ENCODE measurements around the gene HIF1AN. TPM values are rescaled to one million over a fixed set of nuclear protein-coding genes. Genes with fewer than 3 reads are reported as not detected.
A peak's percentile ranks its signal among the peaks of the same experiment; 100 is the strongest.

Gene HIF1AN
- total RNA-seq, 1 experiment from 2014 or later = 57.6 TPM

GRCh38 chr10:100535338-100535714, 417 bp upstream of the HIF1AN start:
- CTCF ChIA-PET = interaction anchor here (0.6 to 1.9 kb wide), 6 partner anchors 9 to 1246 kb away, joined by 3 to 18 read pairs (median 4); no protein-coding TSS in a partner anchor

DNA sequence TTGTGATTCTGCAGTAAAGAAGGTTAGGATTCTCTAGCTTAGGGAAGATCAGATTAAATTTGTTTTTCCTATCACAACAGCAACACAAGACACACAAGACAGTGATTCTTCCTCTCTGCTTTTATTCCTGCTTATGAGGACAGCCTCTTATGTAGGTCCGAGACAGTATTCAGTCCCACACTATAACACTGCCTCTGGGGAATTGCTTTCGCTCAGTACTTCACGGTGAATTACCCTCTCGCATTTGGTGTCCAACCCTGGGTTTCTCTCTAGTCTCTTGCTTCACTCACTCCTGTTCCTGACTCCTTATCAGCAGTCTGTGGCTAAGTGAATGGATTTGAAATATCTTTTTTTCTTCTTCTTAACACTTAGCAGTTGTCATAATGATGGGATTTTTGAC, 1.7 kb downstream of the HIF1AN start:
- no peak overlapping the region for H3K4me3 ChIP-seq (ENCODE audit: low read depth, low read length, poor library complexity, severe bottlenecking)
- BruUV-seq (replicated peaks) = no TSS peak

More at GRCh38 chr10:100535338-100535714, 417 bp upstream of the HIF1AN start:
- Histone ChIP-seq H3K4me1 (ENCODE audit: insufficient read depth, low read length, poor library complexity, severe bottlenecking) (peaks cover 13% of the 10 kb centered on the region), H3K4me3 (ENCODE audit: low read depth, low read length, poor library complexity, severe bottlenecking) (peak overlapping the region; percentile 89), H3K9me3 (ENCODE audit: low read depth, low read length, poor library complexity, severe bottlenecking) (no peaks in the 10 kb centered on the region), H3K36me3 (ENCODE audit: insufficient read depth, low read length, poor library complexity, severe bottlenecking) (peaks cover 20% of the 10 kb centered on the region), H3K27ac (ENCODE audit: low read depth, low read length, poor library complexity, severe bottlenecking) (no peak overlapping the region), H3K27me3 (replicated peaks; ENCODE audit: insufficient read depth, low read depth, low read length, poor library complexity) (no peaks in the 10 kb centered on the region)
- intact Hi-C loops (cut with micrococcal nuclease; ENCODE audit: unreplicated experiment) = no loop called here
- BruUV-seq (replicated peaks) = no TSS peak
- POLR2A ChIA-PET (ENCODE audit: low non-redundant PET) = interaction anchor here (0.7 kb wide), 3 partner anchors 14 to 99 kb away, joined by 3 to 7 read pairs (median 5); no protein-coding TSS in a partner anchor
- DNase-seq (ENCODE audit: low spot score) = no peak
- TF ChIP-seq CTCF (conservative IDR thresholded peaks at IDR 0.05; ENCODE audit: low read depth, low read length) (no peak), EZH2 (IDR thresholded peaks at IDR 0.05; ENCODE audit: borderline replicate concordance, low read depth, low read length, poor library complexity, severe bottlenecking) (no peak)

GRCh38 chr10:100544950-100545349, 9.2 kb downstream of the HIF1AN start:
- no peaks in the 10 kb centered on the region for H3K4me1 ChIP-seq (ENCODE audit: insufficient read depth, low read length, poor library complexity, severe bottlenecking)
- BruUV-seq (replicated peaks) = no TSS peak
- peaks cover 79% of the 10 kb centered on the region for H3K36me3 ChIP-seq (ENCODE audit: insufficient read depth, low read length, poor library complexity, severe bottlenecking)
- no peak overlapping the region for H3K4me3 ChIP-seq (ENCODE audit: low read depth, low read length, poor library complexity, severe bottlenecking)
- no peak for DNase-seq (ENCODE audit: low spot score)
- ChIA-PET CTCF (no interaction called here), POLR2A (ENCODE audit: low non-redundant PET) (no interaction called here)
- TF ChIP-seq CTCF (conservative IDR thresholded peaks at IDR 0.05; ENCODE audit: low read depth, low read length) = no peak
- no peak for TF ChIP-seq EZH2 (IDR thresholded peaks at IDR 0.05; ENCODE audit: borderline replicate concordance, low read depth, low read length, poor library complexity, severe bottlenecking)
- no peaks in the 10 kb centered on the region for H3K9me3 ChIP-seq (ENCODE audit: low read depth, low read length, poor library complexity, severe bottlenecking)
- H3K27ac ChIP-seq (ENCODE audit: low read depth, low read length, poor library complexity, severe bottlenecking) = no peak overlapping the region
- intact Hi-C loops (cut with micrococcal nuclease; ENCODE audit: unreplicated experiment) = no loop called here
- H3K27me3 ChIP-seq (replicated peaks; ENCODE audit: insufficient read depth, low read depth, low read length, poor library complexity) = no peaks in the 10 kb centered on the region

More for the DNA sequence above, 1.7 kb downstream of the HIF1AN start:
- Histone ChIP-seq H3K9me3 (ENCODE audit: low read depth, low read length, poor library complexity, severe bottlenecking) (no peaks in the 10 kb centered on the region), H3K36me3 (ENCODE audit: insufficient read depth, low read length, poor library complexity, severe bottlenecking) (peaks cover 37% of the 10 kb centered on the region), H3K27me3 (replicated peaks; ENCODE audit: insufficient read depth, low read depth, low read length, poor library complexity) (no peaks in the 10 kb centered on the region), H3K27ac (ENCODE audit: low read depth, low read length, poor library complexity, severe bottlenecking) (no peak overlapping the region), H3K4me1 (ENCODE audit: insufficient read depth, low read length, poor library complexity, severe bottlenecking) (peaks cover 13% of the 10 kb centered on the region)
- ChIA-PET POLR2A (ENCODE audit: low non-redundant PET) (no interaction called here), CTCF (no interaction called here)
- no peak for TF ChIP-seq EZH2 (IDR thresholded peaks at IDR 0.05; ENCODE audit: borderline replicate concordance, low read depth, low read length, poor library complexity, severe bottlenecking)
- no peak for TF ChIP-seq CTCF (conservative IDR thresholded peaks at IDR 0.05; ENCODE audit: low read depth, low read length)
- no peak for DNase-seq (ENCODE audit: low spot score)
- intact Hi-C loops (cut with micrococcal nuclease; ENCODE audit: unreplicated experiment) = no loop called here

Measured in A673 (cell line).